Adrenal gland (tissue), 5 donors: ENCODE results near the gene IKBKG.
A peak's percentile ranks its signal among the peaks of the same experiment; 100 is the strongest.

Experiments used
- POLR2A ChIP-seq, 2 donors: fragments of 450-650 bp; IDR thresholded peaks; one replicate each; pipeline ENCODE4 v1.6.1; 2017; ENCODE audit warnings: antibody characterized with exemption in 2 of 2, mild to moderate bottlenecking in 2 of 2, moderate library complexity in 1 of 2
- TF ChIP-seq, protein P1 (sequence below), 6 experiments: fragments of 450-650 bp in 4 of 6; fragments of 200-600 bp in 2 of 6; sonication (generic) in 1 of 6; IDR thresholded peaks; 1 replicate in 5 of 6; 2 replicates in 1 of 6; pipeline versions ENCODE4 v1.5.1 to v1.8.0; 2016 to 2021; ENCODE audit warnings: antibody characterized with exemption in 6 of 6, mild to moderate bottlenecking in 2 of 6, moderate library complexity in 1 of 6
- donor health status: DM: no; HTN: no; CAD: no.

DNA sequence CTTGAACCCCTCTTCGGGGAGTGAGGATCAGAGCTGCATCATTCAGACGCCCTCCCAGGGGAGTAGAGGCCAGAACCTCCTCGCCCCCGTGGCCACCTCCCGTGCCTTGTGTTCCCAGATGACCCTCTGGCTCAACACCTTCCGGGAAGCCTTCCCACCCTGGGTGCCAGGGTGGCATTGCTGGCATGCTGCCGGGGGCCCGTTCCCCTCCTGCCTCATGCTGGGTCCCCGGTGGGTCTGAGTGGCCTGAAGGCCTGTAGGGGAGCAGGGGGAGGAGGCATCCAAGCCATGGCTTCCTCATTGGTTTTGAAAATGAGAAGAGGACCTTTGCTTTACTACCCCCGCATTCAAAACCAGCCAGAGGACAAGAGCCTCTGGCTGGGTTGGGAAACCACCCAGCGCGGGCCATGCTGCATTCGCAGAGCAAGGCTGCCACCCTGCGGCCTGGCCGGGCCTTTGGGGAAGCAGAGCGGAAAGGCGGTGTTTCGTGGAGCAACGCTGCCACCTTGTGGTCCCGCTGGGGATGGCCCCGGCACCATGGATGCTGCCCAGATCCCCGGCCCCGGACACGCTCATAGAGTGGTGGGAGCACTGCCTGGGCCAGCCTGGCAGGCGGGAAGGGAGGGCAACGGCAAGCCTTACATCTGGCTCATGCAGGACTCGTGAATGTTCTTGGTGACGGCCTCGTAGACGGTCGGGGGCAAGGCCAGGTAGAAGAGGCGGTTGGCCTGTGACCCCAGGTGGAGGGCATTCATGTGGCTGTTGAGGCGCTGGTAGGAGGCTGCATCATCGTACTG, 12.7 kb upstream of the IKBKG start:
- TF ChIP-seq POLR2A (IDR thresholded peaks at IDR 0.05): peak in 1 of 2 donors; percentile 8
- TF ChIP-seq, protein P1, sequence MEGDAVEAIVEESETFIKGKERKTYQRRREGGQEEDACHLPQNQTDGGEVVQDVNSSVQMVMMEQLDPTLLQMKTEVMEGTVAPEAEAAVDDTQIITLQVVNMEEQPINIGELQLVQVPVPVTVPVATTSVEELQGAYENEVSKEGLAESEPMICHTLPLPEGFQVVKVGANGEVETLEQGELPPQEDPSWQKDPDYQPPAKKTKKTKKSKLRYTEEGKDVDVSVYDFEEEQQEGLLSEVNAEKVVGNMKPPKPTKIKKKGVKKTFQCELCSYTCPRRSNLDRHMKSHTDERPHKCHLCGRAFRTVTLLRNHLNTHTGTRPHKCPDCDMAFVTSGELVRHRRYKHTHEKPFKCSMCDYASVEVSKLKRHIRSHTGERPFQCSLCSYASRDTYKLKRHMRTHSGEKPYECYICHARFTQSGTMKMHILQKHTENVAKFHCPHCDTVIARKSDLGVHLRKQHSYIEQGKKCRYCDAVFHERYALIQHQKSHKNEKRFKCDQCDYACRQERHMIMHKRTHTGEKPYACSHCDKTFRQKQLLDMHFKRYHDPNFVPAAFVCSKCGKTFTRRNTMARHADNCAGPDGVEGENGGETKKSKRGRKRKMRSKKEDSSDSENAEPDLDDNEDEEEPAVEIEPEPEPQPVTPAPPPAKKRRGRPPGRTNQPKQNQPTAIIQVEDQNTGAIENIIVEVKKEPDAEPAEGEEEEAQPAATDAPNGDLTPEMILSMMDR (IDR thresholded peaks at IDR 0.05): peak; percentile 99 to 100 (median 100)
